T-helper 1 cell (primary cell): ENCODE data around the gene STK39.

Experiments
- DNase-seq, 5 donors: peaks; one replicate each; pipeline ENCODE4 v3.0.0-alpha.2; 2012 to 2020

Gene STK39

GRCh38 chr2:168207851-168208250, 39.5 kb downstream of the STK39 start:
- peak in 1 of 5 donors; percentile 10 for DNase-seq

DNA sequence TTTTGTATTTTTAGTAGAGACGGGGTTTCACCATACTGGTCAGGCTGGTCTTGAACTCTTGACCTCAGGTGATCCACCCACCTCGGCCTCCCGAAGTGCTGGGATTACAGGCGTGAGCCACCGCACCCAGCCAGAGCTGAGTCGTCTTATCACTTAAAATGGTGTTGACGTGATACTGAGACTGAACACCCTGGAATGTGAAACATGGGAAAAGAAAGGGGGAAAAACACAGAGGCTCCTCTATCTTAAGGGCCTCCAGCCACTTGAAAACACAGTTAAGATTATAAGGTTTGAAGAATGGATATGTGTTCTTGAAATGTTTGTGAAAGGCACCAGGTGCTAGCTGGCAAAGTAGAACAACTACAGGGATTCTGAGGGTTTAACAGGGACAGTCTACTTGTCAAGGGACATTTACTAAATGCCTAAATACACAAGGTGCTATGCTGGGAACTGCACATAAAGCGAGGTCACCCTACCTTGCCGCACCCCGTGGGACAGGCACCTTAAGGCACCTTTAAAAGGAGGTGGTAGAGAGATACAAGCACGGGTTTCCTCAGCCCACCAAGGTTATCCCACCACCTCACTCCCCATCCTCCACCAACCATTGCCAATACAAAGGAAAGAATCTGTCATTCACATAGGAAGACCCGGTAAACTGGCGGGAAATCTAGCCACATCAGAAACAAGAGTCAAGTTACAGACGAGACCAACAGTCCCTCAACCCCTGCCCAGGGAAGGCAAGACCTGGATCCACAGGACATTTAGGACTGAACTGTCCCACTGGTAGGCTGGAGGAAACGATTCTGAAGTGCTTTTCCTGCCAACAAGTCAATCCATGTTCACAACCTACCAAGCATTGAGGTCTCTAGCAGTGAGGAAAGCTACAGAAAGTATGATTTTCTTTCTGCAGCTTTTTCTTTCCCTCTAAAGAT, 43.4 kb downstream of the STK39 start:
- no peak for DNase-seq

DNA sequence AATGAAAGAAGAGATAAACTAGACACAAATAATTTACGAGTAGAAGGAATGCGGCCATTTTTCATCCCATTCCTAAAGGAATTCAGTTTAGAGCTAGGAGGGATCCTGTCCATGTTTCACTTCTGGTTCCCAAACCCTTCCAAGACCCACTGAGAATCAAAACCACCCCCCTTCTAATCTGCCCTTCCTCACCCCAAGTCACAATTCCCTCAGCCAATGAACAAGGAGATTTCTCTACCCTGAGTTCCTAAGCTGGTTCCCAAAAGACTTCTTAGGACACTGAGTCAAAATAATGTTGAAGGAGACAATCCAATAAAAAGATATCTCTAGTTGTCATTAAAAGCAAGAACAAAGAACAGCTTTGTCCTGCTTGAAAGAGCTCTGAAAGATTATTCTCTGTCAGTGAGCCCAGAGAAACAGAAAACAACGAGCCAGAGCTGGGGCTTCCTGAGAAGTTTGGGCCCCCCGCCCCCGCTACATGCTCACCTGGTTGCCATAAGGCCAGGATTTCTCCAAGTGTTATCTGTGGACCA, 45.7 kb downstream of the STK39 start:
- no peak for DNase-seq

DNA sequence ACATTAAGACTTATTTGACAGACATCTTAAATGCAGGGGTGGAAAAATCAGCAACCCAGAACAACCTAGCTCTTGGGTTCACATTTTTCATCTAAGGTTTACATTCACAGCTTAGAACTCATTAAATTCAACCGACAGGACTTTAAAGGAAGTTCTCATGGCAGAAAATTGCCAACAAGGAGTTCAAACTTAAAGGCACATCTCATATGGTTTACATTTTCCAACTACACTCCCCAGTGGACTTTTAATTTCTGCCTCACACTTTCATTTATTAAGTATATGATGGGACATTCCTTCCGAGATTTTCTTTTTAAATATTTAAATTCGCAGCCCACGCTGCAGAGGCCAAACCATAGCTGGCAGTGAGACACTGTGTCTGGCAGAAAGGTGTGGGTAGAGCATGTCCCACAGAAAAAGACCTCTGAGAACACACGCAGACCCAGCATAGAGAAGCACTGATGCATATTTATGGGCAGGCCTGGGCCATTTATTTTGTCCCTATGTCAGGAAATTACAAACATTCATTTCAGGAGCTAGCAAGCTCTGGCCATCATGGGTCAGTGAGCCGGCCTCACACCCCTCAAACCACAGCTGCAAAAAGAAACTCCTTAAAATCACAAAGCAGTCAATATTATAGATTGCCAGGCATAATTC, 46.3 kb downstream of the STK39 start:
- DNase-seq = no peak

GRCh38 chr2:168198476-168199207, 48.8 kb downstream of the STK39 start:
- DNase-seq = no peak

- no peak for DNase-seq
Measured at GRCh38 chr2:168196764-168197180, 50.6 kb downstream of the STK39 start.

- DNase-seq = peak in 1 of 5 donors; percentile 86
Measured at GRCh38 chr2:168194784-168195522, 52.4 kb downstream of the STK39 start.

DNA sequence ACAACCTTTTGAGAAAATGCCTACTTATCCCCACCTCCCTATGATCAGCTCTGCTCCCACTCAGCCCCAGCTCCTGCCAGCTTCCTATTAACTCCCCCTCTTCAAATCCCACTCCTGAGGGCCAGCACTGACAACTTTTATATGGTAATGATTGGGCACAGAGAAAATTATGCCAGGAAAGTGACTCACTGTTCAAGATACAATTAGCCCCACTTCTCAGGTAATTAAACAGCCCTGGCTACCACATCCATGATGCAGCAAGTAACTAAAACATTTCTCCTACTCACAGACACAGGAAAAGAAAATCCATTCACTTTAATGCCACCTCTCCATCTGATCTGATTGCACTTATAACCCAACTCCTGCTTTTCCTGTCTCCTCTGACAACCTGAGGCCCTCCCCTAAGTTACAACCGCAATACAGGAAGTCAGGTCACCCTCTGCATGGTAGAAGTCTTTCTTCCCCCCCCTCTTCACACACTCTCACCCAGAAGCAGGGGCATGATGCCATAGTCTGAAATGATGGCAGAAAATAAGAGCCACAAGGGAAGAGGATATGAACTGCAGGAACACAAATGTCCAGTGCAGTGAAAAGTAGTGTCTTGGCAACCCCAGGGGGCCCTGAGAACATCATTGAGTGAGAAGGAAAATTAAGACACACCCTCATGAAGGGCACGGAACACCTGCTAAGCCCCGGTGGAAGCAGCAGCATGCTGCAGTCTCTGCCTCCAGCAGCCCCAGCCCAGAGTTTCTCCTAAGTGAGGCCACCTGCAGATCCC, 54.4 kb downstream of the STK39 start:
- DNase-seq = peak in 4 of 5 donors; percentile 12 to 87 (median 28)

GRCh38 chr2:168191955-168192785, 55.2 kb downstream of the STK39 start:
- no peak for DNase-seq

GRCh38 chr2:168190590-168191336, 56.6 kb downstream of the STK39 start:
- no peak for DNase-seq

- no peak for DNase-seq
Measured at GRCh38 chr2:168189835-168190569, 57.4 kb downstream of the STK39 start.

DNA sequence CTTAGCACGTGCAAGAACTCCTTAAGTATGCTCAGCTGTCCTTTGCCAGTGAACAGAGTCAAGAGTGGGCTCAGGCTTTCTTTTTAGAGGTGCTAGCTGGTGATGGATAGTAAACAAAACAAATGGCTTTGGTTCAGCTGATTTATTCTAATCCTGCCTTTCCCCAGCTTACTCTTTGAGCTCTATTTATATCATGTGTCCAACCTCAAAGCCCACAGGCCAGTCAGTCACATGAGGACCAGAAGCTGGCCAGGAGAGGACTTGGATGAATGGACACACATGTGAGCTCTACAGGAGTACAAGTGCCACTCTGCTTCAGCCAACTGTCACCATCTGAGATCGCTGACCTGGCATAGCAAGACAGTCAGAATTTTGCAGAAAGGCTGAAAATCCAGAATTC, 59.4 kb downstream of the STK39 start:
- DNase-seq = no peak

DNA sequence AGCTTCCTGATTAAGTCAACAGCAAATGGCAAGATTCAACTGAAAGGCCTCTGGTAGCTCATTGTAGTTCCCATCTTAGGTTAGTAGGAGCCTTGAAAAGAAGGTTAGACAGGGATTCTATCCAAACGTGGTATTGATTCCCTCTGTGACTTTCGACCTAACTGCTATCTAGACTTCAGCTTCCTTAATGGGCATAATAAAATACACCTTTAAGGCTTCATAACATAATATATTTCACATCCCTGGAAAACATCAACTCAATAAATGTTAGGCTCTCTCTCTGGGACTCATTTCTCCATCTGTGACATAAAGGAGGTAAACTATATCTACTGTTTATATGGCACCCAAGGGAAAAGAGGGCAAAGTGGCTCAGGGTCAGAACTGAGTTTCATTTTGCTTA, 60.9 kb downstream of the STK39 start:
- no peak for DNase-seq

GRCh38 chr2:168185583-168186274, 61.7 kb downstream of the STK39 start:
- no peak for DNase-seq

DNA sequence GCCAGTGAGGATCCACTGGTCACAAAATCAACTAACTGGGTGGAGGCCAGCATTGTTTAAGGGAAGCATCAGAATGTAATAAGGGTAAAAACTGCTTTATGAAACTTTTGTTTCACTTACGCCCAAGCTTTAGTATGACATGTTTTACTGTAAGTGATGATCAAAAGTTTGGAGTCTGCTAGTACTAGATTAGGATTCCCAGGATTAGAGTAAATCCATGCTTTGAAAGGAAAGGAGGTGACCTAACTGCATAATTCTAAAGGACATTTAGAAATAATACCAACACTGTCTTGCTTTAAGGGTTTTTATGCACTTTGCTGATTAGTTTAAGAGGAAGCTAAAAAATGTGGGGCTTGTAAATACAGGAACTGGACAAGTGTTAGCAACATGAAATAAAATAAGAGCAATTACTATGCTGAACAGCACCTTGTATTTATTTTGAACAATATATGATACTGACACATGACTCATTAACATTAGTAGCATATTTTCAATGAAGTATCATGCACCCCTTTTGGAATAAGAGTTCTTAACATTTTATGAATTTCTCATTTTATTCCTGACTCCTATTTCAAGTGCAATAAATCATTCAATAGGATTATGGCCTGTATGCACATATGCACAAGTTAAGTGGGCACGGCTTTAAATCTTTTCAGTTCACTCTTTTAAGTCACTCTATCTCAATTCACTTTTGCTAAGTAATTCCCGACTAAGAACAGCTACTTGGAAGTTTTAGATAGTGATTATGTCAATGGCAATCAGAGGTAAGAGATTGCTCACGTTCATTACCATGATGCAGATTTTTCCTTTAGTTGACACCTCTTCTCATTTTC, 62.5 kb downstream of the STK39 start:
- no peak for DNase-seq

GRCh38 chr2:168183308-168183997, 63.9 kb downstream of the STK39 start:
- no peak for DNase-seq
